A673 (cell line): ENCODE data around the gene KISS1. TPM values are rescaled to one million over a fixed set of nuclear protein-coding genes. Genes with fewer than 3 reads are reported as not detected.

Experiments
- BruUV-seq: library from RNA; stranded (reverse); fragments of 400-500 nt; replicated peaks from 2 replicates; lab custom pipeline; 2021; lab: Mats Ljungman, UMichigan
- CTCF ChIA-PET: fragments of 300-600 bp; sonication (Branson Sonifier 250); formaldehyde crosslinking; loops from one replicate; lab custom pipeline; 2022; ENCODE audit warnings: antibody characterized with exemption; lab: Charles Lee
- POLR2A ChIA-PET: fragments of 300-600 bp; sonication (Branson Sonifier 250); formaldehyde crosslinking; loops from one replicate; lab custom pipeline; 2022; ENCODE audit warnings: antibody characterized with exemption; ENCODE audit not compliant: low non-redundant PET; lab: Charles Lee
- DNase-seq: peaks from one replicate; pipeline ENCODE4 v3.0.0-alpha.2; 2015; ENCODE audit warnings: low spot score
- H3K27ac ChIP-seq: fragments of 200-600 bp; sonication (generic); 2 replicates; pipeline ENCODE4 v1.5.1; 2016; ENCODE audit warnings: mixed run types, low read depth, mild to moderate bottlenecking, mixed read lengths, antibody characterized with exemption, low read length; ENCODE audit not compliant: poor library complexity, severe bottlenecking
- H3K27me3 ChIP-seq: fragments of 200-600 bp; sonication (generic); replicated peaks from 2 replicates; pipeline ENCODE4 v1.6.1; 2017; ENCODE audit warnings: mixed run types, low read depth, mild to moderate bottlenecking, mixed read lengths, antibody characterized with exemption, low read length; ENCODE audit not compliant: insufficient read depth, poor library complexity
- H3K36me3 ChIP-seq: fragments of 200-600 bp; sonication (generic); 2 replicates; pipeline ENCODE4 v1.6.1; 2016; ENCODE audit warnings: mixed run types, mild to moderate bottlenecking, mixed read lengths, antibody characterized with exemption, low read length; ENCODE audit not compliant: insufficient read depth, poor library complexity, severe bottlenecking
- H3K4me1 ChIP-seq: fragments of 200-600 bp; sonication (generic); 2 replicates; pipeline ENCODE4 v1.6.1; 2017; ENCODE audit warnings: mixed run types, mild to moderate bottlenecking, mixed read lengths, antibody characterized with exemption, low read length; ENCODE audit not compliant: insufficient read depth, poor library complexity, severe bottlenecking
- H3K4me3 ChIP-seq: fragments of 200-600 bp; sonication (generic); 2 replicates; pipeline ENCODE4 v1.5.1; 2016; ENCODE audit warnings: low read depth, mixed run types, mild to moderate bottlenecking, mixed read lengths, low read length; ENCODE audit not compliant: poor library complexity, severe bottlenecking
- H3K9me3 ChIP-seq: fragments of 200-600 bp; sonication (generic); 2 replicates; pipeline ENCODE4 v1.6.1; 2016; ENCODE audit warnings: mixed run types, low read depth, mild to moderate bottlenecking, mixed read lengths, antibody characterized with exemption, low read length; ENCODE audit not compliant: poor library complexity, severe bottlenecking
- EZH2 ChIP-seq: fragments of 200-600 bp; sonication (generic); IDR thresholded peaks from 2 replicates; pipeline ENCODE4 v1.6.1; 2017; ENCODE audit warnings: borderline replicate concordance, low read depth, mild to moderate bottlenecking, mixed read lengths, antibody characterized with exemption, low read length; ENCODE audit not compliant: poor library complexity, severe bottlenecking
- intact Hi-C: fragments of 100-400 bp; cut with micrococcal nuclease; formaldehyde crosslinking; loops from one replicate; pipeline ENCODE4 v1.10.0; 2022; ENCODE audit not compliant: unreplicated experiment
- total RNA-seq: library from RNA; stranded (reverse); gene quantifications from 2 replicates; pipeline ENCODE4 v1.2.3, GENCODE V29; 2021
- TF ChIP-seq, protein P1 (sequence below): fragments of 300-800, 200-600 bp; sonication (generic); conservative IDR thresholded peaks from 2 replicates; pipeline ENCODE4 v1.5.1; 2017; ENCODE audit warnings: low read depth, mild to moderate bottlenecking, antibody characterized with exemption, low read length, moderate library complexity, mixed read lengths

Gene KISS1
- total RNA-seq, 1 experiment from 2014 or later: not detected

DNA sequence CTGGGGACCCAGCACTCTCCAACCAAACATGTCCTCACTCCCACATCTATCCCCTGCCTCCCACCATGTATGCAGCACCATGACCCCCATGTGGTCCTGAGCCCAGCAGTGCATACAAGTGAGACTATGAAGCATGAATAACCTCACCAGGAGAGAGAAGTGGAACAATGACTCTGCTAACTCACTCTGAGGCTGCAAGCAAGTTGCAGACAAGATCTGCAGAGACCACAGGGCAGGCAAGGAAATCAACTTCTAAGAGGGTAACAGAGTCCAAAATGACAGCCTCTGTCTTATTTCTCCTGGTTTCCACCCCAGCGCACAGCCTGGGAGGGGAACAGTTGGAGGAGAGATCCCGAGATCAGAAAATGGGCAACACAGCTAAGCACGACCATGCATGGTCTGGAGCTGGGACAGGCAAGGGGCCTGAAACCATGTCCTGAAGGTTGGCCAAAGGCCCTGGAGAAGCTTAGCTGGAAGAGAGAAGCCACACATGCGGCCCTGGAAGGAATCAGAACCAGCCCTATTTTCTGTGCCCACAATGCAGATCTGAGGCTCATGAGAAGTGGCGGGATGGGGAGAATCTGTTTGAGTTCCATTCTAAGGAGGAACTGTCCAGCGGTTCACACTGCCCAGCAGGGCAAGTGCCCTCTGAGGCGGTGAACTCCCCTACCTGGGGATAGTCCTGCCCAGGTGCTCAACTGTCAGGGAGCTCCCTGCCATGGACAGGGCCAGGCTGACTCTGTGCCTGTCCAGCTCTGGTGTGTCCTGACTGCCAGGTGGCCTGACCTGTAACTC lies 17.6 kb downstream of the KISS1 start:
- no peaks in the 10 kb centered on the region for H3K4me1 ChIP-seq
- intact Hi-C loops: no loop called here
- no peak for TF ChIP-seq EZH2
- TF ChIP-seq, protein P1, sequence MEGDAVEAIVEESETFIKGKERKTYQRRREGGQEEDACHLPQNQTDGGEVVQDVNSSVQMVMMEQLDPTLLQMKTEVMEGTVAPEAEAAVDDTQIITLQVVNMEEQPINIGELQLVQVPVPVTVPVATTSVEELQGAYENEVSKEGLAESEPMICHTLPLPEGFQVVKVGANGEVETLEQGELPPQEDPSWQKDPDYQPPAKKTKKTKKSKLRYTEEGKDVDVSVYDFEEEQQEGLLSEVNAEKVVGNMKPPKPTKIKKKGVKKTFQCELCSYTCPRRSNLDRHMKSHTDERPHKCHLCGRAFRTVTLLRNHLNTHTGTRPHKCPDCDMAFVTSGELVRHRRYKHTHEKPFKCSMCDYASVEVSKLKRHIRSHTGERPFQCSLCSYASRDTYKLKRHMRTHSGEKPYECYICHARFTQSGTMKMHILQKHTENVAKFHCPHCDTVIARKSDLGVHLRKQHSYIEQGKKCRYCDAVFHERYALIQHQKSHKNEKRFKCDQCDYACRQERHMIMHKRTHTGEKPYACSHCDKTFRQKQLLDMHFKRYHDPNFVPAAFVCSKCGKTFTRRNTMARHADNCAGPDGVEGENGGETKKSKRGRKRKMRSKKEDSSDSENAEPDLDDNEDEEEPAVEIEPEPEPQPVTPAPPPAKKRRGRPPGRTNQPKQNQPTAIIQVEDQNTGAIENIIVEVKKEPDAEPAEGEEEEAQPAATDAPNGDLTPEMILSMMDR: no peak
- BruUV-seq: no TSS peak
- peaks cover 14% of the 10 kb centered on the region for H3K27me3 ChIP-seq
- no peaks in the 10 kb centered on the region for H3K36me3 ChIP-seq
- no peak overlapping the region for H3K27ac ChIP-seq
- ChIA-PET POLR2A (no interaction called here), CTCF (no interaction called here)
- H3K9me3 ChIP-seq: no peaks in the 10 kb centered on the region
- no peak overlapping the region for H3K4me3 ChIP-seq
- no peak for DNase-seq

DNA sequence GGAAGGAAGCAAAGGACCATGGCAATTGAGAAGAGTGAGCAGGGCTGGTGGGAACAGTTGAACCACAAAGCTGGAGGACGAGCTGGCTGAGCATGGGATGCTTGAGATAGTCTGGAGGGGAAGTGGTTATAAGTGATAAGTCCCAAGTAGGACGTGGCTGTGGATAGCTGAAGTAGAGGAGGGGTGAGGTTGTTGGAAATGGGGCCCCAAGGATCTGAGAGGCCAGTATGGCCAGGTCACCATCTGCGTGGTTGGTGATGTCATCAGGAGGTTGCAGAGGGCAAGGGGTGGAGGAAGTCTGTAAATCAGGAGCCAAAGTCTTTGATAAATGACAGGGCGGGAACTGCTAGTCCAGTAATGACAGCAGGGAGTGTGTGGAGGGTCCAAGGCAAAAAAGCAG lies 19.2 kb downstream of the KISS1 start:
- Histone ChIP-seq H3K36me3 (no peaks in the 10 kb centered on the region), H3K27ac (no peak overlapping the region), H3K9me3 (no peaks in the 10 kb centered on the region), H3K27me3 (peaks cover 14% of the 10 kb centered on the region), H3K4me1 (no peaks in the 10 kb centered on the region), H3K4me3 (no peak overlapping the region)
- CTCF ChIA-PET: no interaction called here
- intact Hi-C loops: no loop called here
- BruUV-seq: no TSS peak
- DNase-seq: no peak
- TF ChIP-seq, protein P1: no peak
- TF ChIP-seq EZH2: no peak
- POLR2A ChIA-PET: no interaction called here

DNA sequence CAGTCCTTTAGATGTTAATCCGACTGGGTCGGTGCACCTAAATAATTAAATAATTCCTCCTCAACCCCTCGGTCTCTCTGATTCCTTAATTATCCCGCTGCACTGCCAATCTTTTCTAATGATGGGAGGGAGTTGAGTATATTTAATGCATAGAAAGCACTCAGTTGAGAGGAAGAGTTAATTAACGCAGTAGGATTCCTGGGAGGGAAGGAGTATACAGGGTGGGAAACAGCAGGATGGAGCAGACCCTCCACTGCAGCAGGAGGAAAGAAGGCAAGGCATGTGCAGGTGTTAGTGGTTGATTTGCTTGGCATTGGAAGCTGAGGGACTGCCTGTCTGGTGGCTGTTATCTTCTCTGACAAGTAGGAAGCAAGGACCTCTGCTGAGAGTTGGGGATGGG lies 20.2 kb downstream of the KISS1 start:
- intact Hi-C loops: no loop called here
- no peak overlapping the region for H3K27ac ChIP-seq
- peaks cover 14% of the 10 kb centered on the region for H3K27me3 ChIP-seq
- no peak overlapping the region for H3K4me3 ChIP-seq
- H3K36me3 ChIP-seq: no peaks in the 10 kb centered on the region
- no peaks in the 10 kb centered on the region for H3K9me3 ChIP-seq
- ChIA-PET CTCF (no interaction called here), POLR2A (no interaction called here)
- no TSS peak for BruUV-seq
- H3K4me1 ChIP-seq: no peaks in the 10 kb centered on the region
- TF ChIP-seq, protein P1: no peak
- no peak for TF ChIP-seq EZH2
- no peak for DNase-seq
